GM19023 (cell line): Measurements from ENCODE around the gene HECTD3.
"Not testable (repeated sequence)": the region's sequence is repeated elsewhere in the genome, so short reads cannot be mapped to it uniquely, and the experiment has no call there.

Source experiments
- ATAC-seq: cut with Tn5 transposase; IDR thresholded peaks from one replicate; pipeline ENCODE4 v1.9.1; 2021; ENCODE audit warnings: mild to moderate bottlenecking, moderate library complexity; ENCODE audit not compliant: unreplicated experiment

Gene HECTD3

GRCh38 chr1:45014321-45015028, 3.4 kb upstream of the HECTD3 start:
- ATAC-seq, result no peak

DNA sequence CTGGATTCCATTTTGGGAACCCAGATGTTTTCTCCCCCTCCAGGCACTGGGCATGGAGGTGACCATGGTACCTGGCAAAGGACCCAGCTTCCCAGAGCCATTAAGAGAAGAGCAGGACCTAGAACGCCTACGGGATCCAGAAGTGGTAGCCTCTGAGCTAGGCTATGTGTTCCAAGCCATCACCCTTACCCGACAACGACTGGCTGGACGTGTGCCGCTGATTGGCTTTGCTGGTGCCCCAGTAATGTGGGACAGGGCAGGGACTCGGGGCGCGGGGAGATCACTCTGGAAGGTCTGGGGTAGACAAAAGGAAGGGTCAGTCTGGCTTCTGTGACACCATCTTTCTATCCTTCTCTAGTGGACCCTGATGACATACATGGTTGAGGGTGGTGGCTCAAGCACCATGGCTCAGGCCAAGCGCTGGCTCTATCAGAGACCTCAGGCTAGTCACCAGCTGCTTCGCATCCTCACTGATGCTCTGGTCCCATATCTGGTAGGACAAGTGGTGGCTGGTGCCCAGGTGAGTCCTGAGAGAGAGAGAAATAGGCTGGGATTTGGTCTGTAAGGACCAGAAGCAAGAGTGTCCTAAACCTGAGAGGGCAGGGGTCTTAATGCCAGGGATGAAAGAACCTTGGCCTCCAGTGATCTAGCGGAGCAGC, 2.6 kb upstream of the HECTD3 start:
- no peak for ATAC-seq

DNA sequence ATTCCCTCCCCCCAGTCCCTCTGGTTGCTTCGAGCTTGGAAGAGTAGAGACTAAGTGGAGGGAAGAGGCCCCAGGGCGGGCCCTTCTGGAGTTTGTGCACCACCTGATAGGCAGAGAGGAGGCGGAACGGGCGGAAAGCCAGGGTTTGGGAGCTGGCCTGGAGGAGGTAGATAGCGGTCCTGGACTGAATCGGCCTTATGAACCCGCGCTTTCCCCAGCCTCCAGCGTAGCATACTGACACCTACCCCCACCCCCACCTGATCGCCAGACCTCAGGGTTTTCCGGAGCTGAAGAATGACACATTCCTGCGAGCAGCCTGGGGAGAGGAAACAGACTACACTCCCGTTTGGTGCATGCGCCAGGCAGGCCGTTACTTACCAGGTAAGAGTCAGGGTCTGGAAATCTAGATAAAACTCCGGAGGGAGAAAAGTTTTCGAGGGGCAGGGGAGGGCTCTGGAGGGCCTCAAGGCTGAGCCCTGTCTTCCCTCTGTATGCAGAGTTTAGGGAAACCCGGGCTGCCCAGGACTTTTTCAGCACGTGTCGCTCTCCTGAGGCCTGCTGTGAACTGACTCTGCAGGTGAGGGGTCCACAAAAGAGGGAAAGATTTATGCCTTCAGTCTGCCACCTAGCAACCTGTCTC, 1.6 kb upstream of the HECTD3 start:
- ATAC-seq, result no peak

DNA sequence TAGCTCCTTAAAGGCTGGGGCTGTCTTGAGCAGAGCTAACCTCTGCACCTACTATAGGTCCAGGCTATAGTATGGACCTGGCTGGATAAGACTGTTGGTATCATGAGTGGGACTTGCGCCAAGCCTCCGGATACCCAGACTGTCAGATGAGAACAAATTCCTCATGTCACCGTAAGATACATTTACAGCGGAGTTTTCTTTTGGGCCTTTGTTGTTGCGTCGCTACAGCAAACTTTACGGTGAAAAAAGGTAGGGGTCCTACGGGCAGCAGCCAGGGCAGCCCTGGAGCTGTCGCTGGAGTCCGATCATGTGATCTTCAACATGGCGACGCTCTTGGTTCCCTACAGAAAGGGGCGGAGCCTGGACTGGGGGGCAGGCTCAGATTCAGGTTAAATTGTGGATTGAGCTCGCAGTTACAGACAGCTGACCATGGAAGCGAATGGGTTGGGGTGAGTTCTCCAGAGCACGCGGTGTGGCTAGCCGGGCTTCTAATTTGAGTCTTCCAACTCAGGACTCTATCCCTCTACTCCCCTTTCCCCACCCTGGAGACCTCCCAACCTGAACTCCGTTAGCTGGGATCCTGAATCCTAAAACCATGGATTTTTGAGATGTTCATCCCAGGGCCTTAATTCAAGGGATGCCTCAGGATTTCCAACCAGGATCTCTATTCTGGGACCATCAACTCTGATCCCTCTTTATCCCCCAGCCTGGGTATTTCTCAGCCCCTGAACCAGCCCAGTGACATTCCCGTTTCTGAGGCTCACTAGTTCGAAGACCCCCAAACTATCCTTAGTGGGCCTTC, 914 bp upstream of the HECTD3 start, which contains the start of gene UROD:
Gene UROD, plus strand, starts transcription at position 418 of the 802 bp plus-strand sequence. Its CDS starts 12 bp downstream, at position 430.
- peak; percentile 63 for ATAC-seq

DNA sequence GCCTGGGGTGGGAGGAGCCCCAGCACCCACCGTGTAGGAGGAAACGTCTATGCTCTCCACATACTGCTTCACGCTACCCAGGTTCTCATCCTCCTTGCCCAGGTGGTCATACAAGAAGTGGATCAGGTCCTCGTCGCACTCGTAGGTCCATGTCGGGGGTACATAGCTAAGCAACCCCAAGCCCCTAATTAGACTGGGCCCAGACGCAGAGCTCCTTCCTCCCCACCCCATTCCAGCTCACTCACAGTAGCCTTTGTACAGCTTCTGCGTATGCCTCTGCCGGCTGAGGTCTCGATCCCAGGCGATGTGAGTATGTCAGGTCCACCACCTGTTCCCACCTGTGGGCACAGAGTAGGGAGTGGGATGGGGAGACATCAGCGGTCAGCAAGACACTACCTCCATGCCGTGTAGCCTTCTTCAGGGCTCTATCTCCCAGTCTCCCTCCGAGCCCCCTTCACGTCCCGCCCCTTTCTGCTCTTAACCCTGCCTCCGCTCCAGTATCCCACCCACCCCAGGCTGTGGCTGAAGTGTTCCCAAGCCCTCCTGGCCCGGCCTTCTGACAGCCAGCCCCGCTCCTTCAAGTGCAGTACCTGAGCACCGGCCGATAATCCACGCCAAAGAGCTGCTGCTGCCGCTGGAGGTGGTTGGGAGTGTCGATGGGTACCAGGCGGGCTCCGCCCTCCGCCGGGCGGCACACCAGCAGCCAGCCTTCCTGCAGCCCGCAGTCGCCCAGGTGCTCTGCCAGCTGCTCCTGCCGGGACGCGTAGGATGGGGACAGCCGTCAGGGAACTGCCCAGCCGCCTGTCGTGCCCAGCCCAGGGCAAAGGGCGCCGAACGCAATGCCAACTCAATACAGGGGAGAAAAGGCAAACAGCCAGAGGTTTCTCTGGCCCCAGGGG, 919 bp downstream of the HECTD3 start:
- no peak for ATAC-seq

DNA sequence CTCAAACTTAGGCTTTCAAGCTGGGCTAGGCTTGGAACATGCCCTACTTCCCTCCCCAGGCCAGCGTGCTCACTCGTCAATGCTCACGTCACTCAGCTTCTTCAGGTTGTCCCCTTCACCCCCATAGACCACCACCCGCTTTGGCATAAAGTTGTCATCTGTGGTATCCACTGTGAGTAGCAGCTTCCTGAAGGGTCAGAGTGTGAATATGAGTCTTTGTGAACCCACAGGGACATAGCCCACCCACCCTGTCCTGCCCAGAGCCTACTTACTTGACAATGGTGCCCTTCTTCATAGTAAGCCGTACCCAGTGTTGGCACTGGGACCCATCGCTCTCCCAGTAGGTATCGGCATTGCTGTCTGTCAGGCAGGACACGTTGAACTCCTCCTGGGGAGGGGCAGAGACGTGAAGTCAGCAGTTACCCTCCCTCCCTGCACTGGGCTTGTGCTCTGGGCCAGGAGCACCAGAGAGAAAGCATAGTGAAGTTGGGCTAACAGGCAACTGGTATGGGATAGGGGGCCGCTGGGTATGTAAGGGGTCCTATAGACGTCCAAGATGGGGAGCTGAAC, 1.7 kb downstream of the HECTD3 start:
- ATAC-seq, result no peak

DNA sequence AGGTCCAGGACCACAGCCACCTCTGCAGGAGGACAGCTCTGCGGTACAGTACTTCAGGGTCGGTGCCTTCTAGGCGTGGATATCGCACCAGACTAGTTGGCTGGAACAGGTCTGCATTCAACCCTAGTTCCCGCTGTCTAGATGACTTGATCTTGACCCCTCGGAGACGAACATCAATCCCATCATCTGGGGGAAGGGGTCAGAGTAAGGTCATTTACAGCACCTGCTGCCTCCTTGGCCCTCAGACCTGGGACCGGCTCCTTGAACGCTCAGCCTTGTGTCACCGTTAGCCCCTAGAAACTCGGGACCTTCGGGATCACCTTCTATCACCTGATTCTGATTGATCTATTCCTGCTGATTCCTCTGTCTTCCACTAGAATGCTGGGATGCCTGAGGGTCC, 2.6 kb downstream of the HECTD3 start:
- ATAC-seq, result no peak

GRCh38 chr1:45008076-45008475, 3.0 kb downstream of the HECTD3 start:
- ATAC-seq, result no peak

- ATAC-seq, result no peak
Measured at GRCh38 chr1:45007311-45007710, 3.8 kb downstream of the HECTD3 start.

- ATAC-seq, result no peak
Measured at GRCh38 chr1:45005761-45006160, 5.4 kb downstream of the HECTD3 start.

DNA sequence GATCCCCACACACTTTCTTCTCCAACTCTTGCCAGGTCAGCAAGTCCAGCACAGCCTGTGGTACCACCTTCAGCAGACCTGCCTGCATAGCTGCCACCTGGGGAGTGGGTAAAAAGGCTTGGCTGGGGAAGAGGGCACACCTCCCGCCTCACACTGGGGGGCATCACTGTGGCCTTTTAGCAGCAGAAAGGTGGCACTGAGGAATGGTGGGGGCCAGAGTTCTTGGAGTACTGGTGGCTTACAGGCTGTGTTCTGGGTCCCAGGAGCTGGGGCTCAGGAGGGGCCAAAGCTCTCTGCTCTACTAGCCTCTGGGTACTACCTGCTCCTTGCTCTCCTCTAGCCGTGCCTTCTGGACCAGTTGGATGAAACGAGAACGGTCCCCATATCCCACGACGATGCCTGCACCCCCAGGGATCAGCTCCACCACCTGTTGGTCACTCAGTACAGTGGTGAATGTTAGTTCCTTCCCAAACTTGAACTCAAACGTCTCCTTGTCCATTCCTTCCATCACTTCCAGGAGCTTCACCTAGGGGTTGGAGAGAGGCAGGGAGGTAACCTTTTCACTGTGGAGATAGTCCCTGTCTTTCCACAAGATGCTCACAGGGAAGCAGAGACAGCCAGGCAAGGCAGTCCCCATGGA, 6.7 kb downstream of the HECTD3 start:
- ATAC-seq, result no peak

- ATAC-seq, result no peak
Measured at GRCh38 chr1:45003741-45004140, 7.4 kb downstream of the HECTD3 start.

GRCh38 chr1:45002650-45003645, 8.2 kb downstream of the HECTD3 start:
- ATAC-seq, result no peak

- not testable (repeated sequence) for ATAC-seq
Measured at GRCh38 chr1:45001576-45001975, 9.5 kb downstream of the HECTD3 start.

- no peak for ATAC-seq
Measured at GRCh38 chr1:45001011-45001481, 10.1 kb downstream of the HECTD3 start.

DNA sequence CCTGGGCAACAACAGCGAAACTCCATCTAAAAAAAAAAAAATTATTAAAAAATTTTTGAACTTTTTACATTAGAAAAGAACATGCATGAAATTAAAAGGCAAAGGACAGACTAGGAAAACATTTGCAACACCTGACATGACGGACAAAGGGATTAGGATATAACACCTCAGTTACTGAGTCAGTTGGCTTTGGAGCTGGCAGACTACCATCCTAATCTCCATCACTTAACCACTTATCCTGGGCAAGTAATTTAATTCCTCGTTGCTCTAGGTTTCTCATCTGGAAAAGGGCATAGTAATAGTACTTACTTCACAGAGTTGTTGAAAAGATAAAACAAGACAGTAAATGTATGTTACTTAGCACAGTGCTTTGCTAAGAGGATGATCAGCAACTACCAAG, 11.9 kb downstream of the HECTD3 start:
- no peak for ATAC-seq

DNA sequence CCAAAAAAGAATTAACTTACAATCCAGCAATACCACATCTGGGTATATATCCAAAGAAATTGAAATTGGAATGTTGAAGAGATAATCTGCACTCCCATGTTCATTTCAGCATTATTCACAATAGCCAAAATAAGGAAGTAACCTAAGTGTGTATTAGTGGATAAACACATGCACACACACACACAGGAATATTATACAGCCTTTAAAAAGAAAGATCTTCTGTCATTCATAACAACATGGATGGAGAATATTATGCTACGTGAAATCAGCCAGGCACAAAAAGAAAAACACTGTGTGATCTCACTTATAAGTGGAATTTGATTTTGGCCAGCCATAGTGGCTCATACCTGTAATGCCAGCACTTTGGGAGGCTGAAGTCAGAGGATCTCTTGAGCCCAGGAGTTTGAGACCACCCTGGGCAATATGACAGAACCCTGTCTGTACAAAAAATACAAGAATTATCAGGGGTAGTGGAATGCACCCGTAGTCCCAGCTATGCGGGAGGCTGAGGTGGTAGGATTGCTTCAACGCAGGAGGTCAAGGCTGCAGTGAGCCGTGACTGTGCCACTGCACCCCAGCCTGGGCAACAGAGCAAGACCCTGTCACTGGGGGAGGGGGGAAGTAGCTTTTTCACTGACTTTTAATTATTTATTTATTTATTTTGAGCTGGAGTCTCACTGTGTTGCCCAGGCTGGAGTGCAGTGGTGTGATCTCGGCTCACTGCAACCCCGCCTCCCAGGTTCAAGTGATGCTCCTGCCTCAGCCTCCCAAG, 15.5 kb downstream of the HECTD3 start:
- no peak for ATAC-seq
